ENCODE data around the gene FIBIN.

GRCh38 chr11:26976389-26976788 is 17.5 kb upstream of the FIBIN start:
- TF ChIP-seq, protein P1, sequence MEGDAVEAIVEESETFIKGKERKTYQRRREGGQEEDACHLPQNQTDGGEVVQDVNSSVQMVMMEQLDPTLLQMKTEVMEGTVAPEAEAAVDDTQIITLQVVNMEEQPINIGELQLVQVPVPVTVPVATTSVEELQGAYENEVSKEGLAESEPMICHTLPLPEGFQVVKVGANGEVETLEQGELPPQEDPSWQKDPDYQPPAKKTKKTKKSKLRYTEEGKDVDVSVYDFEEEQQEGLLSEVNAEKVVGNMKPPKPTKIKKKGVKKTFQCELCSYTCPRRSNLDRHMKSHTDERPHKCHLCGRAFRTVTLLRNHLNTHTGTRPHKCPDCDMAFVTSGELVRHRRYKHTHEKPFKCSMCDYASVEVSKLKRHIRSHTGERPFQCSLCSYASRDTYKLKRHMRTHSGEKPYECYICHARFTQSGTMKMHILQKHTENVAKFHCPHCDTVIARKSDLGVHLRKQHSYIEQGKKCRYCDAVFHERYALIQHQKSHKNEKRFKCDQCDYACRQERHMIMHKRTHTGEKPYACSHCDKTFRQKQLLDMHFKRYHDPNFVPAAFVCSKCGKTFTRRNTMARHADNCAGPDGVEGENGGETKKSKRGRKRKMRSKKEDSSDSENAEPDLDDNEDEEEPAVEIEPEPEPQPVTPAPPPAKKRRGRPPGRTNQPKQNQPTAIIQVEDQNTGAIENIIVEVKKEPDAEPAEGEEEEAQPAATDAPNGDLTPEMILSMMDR (conservative IDR thresholded peaks at IDR 0.05 in 1 of 2, IDR thresholded peaks at IDR 0.05 in 1 of 2; ENCODE audit: extremely low read depth in 1 of 2, insufficient read depth in 1 of 2, low read depth in 1 of 2, low read length in 2 of 2), result no peak
- no peak for TF ChIP-seq EZH2 (IDR thresholded peaks at IDR 0.05; ENCODE audit: borderline replicate concordance, low read length)

Data from mammary epithelial cell (primary cell).